GM19193 (cell line): Measurements from ENCODE around the gene PARD3B.

ENCODE experiments used
- POLR2A ChIP-seq: IDR thresholded peaks from 4 replicates; pipeline ENCODE4 v1.6.1; 2011; ENCODE audit not compliant: insufficient read depth, insufficient read length; ENCODE audit errors: extremely low read depth

Gene PARD3B

DNA sequence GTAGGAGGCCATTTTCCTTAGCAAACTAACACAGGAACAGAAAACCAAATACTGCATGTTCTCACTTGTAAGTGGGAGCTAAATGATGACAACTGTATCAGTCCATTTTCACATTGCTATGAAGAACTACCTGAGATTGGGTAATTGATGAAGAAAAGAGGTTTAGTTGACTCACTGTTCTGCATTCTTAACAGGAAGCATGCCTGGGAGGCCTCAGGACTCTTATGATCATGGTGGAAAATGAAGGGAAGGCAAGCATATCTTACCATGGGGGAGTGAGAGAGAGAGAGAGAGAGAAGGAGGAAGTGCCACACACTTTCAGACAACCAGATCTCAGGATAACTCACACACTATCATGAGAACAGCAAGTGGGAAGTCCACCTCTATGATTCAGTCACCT is 105.3 kb downstream of the PARD3B start:
- TF ChIP-seq POLR2A, result no peak

DNA sequence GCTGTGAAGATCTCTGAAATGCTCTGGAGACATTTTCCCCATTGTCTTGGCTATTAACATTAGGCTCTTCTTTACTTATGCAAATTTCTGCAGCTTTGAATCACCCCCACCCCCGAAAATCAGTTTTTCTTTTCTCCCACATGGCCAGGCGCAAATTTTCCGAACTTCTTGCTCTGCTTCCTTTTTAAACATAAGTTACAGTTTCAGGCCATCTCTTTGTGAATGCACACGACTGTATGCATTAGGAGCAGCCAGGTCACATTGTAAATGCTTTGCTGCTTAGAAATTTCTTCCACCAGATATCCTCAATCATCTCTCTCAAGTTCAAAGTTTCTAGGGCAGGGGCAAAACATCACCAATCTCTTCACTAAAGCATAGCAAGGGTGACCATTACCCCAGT is 106.8 kb downstream of the PARD3B start:
- no peak for TF ChIP-seq POLR2A

DNA sequence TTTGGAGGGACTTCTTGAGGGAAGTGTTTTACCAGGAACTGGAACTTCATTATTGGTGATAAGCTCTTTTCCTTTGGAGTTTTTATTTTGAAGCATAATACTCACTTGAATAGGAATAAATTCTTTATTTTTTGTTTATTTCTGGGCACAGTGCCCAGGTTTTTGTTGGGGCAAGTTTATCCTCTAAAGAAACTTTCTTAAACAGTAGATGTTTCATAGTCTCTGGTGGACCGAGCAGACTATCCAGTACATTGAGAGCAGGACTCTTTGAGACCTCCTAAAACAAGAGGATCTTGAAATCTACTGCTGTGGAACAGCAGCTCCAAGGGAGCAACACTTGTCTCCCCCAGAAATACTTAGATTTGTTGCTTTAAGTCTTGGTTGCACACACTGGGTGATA is 109.4 kb downstream of the PARD3B start:
- TF ChIP-seq POLR2A, result no peak

DNA sequence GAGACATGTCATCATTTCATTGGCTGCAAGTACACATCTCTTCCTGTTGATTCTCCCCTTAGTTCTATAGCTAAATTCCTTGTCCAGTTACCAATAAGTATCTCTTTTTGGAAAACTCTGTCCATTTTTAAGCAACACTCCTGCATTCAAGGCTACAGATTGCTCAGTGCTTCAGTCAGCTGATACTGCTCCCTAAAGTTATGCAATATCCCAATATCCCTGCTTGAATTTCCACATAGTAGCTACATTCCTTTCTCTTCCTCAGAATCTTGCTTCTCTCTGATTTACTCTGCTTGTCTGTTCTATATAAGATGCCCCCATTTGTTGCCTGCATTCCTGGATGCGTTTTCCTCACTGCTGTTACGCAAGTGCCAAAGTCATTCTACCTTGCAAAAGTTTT is 109.8 kb downstream of the PARD3B start:
- no peak for TF ChIP-seq POLR2A

DNA sequence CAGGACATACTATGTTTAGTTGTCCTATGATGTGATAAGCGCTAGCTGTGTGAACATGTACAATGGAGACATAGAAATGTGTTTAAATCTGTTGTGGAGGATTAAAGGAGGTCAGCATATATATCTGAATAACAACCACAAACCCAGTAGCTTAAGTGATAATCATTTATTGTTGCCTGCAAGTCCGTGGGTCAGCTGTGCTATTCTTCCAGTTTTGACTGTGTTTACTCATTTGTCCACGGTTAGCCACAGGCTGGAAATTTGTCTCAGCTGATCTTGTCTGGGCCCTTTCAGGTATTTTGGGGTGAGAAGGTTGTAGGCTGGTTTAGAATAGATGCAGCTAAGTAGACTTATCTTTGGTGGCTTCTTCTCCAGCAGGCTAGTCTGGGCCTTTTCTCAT is 110.4 kb downstream of the PARD3B start:
- TF ChIP-seq POLR2A, result no peak

DNA sequence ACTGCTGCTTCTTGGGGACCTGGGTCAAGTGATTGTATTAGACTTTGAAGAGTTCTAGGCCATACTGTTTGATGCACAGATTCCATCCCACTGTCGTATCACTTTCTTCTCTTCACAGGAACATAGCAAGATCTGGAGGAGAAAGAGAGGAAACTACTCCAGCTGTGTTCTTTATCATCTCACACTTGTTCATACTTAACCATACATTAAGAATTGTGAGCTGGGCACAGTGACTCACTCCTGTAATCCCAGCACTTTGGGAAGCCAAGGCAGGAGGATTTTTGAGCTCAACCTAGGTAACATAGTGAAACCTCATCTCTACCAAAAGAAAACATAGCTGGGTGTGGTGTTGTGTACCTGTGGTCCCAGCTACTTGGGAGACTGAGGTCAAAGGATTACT is 111.7 kb downstream of the PARD3B start:
- no peak for TF ChIP-seq POLR2A

DNA sequence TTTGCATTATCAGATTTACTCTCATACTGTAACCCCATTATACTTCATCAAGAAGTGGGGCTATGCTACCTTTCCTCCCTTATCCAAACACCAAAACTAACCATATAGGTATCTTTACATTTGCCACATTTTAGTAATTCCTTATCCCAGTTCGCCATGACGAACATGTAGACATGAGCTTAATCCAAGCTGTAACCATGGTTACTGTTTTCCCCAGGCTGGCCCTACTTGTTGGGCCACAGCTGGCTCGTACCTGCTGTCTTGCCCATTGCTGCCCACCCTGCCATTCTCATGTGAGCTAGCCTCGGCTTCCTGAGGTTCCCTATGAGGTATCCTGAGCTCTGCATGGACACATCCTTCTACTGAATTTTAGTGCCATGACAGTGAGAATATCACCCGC is 117.7 kb downstream of the PARD3B start:
- TF ChIP-seq POLR2A, result no peak

DNA sequence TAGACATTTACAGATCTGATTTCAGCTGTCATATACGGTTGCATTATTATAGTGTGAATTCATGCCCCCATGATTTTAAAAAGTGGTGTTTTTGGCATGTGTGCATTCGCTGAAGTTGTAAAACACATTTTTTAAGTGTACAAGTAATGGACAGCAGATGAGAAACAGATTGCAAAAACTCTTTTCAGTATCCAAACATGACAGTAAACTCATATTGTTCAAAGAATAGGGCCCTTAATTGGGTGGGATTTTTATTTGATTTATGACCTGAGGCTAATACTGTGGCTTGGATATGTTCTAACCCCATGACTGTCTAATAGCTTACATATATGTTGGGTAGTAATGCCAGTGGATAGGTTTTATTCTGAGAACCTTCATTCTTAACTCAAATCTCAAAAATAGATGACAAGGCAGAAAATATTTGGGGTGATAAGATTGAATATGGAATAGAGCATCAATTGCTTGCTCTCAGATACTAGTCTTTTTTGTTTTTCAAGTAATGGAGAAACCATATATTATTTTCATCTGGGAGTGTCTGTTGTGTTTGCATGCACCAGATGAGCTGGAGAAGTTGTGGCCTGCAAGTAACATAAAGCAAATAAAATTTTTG is 118.6 kb downstream of the PARD3B start:
- no peak for TF ChIP-seq POLR2A

DNA sequence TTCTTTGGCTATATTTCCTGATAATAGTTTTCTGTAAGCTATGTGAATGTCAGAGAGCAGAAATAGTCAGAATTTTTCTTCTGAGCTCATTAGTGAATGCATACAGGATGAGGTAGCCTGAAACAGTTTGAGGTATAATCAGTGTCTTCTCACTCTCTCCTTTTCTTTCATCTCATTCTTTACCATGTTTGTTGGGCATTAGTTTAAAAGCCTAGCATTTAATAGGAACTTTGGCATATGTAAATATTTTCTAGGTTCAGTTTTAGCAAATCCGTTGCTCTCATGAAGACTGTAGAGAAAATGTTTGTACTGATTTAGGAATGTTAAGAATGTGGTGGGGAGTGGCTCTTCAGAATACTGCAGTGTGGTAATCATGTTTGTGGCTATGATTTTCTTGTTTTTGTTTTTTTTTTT is 119.4 kb downstream of the PARD3B start:
- no peak for TF ChIP-seq POLR2A

DNA sequence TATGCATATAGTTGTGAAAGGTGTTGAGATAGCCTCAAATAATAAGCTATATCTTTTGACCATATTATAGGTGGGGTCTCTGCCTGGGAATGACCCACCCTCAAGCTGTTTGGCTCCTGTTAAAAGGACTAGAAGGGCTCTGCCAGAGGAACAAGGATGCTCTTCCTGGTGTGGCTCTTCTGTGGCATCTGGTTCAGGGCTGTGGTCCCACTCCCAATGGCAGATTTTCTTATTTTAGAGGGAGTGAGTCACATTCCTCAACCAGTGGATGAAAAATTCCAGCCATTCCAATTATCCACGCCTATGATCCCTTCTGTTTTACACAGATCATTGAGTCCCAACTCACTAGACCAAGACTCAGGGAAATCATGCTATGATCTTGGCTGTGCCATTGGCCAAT is 119.9 kb downstream of the PARD3B start:
- TF ChIP-seq POLR2A, result no peak

DNA sequence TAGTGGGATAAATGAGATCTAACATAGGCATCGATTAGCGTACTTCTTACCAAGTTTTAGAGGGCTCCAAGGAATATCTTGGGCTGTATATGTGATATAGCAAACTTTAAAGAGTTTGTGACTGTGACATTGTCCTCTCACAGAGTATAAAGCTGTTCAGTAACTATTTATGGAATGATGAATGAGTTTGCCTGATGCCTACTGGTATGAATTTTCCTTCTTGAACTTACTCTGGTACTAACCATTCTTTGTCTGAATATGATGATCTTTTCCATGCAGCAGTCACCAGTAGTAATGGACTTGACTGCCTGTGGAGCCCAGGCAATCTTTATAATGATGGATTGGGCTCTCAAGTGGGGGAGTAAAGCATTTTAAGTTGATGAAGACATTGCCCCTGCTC is 120.5 kb downstream of the PARD3B start:
- no peak for TF ChIP-seq POLR2A

DNA sequence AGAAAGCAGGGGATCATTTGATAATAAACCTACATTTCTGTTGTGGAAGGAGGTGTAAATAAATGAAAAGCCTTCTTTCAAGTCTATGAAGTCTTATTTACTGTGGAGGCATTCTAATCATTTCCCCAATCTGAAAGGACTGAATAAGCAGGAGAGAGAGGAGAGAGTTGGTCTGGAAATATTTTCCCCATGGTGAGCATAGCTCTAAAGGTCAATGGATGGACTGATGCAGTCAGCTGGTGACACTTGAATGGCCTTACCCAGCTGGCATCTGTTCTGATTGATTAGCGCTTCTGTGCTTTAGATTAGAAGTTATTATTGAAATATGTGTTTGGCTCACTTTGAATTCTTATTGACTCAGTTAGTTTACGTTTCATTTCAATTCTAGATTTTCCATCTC is 122.7 kb downstream of the PARD3B start:
- TF ChIP-seq POLR2A, result no peak

DNA sequence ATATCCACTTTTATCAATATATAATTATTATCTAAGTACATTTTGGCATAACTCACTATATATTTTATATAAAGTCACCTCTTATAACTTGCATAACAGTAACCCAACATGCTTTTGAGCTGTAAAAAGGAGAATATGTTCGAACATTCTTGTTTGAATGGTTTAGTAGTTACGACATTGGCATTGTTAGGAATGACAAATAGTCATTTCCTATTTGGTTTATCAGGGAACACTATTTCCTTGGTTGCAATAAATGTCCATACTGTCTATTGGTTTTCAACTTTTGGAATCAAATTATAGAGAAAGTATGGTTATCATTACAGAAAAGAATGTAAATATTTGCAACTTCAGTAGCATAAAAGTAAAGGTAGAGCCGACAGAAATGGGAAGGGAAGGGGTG is 124.1 kb downstream of the PARD3B start:
- TF ChIP-seq POLR2A, result no peak

DNA sequence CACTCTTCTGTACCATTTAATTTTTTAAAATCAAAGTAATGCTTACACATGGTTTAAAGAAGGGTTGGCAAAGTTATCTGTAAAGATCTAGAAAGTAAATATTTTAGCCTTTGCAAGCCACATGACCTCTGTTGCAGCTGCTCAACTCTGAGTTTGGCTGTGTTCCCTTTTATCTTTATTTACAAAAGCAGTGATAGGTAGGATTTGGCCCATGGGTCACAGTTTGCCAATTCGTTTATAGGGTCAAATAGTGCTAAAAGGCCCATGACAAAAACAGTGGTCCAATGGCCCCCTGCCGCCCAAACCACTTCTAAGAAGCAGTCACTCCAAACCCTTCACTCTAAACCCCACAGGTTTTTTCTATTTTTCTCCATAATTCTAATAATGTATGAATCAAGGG is 124.8 kb downstream of the PARD3B start:
- no peak for TF ChIP-seq POLR2A

DNA sequence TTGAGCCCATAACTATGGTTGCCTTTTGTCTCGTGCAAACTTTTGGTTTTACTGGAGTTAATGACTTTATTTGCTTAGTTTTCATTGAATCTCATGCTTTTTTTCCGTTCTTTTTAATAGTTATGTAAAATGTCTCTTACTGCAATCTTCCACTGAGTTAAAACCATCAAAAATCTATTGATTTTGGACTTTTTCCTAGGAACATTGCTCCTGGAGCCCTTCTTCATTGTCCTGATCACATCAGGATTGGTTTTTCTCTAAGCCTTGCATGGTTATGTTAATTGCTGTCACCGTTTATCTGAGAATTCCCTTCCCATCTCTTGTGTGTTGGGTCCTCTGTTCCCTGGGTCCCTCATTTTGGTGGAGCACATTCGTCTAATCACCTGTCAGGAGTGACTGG is 125.5 kb downstream of the PARD3B start:
- no peak for TF ChIP-seq POLR2A

DNA sequence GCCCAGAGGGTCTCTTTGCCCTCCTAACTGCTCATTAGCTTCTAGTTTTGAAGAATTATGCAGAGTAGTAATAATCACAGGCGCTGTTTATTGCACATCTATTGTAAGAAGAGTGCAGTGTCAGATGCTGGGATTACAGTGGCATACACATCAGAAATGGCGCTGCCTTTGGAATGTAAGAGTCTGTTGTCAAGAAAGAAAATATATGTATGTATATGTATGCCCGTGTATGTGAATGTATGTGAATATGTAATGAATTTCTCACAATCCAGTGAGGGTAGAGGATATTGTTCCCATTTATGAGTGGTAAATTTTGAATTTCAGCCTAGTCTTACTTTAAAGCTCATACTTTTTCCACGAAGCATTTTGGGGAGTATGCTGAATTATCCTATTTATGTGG is 127.5 kb downstream of the PARD3B start:
- no peak for TF ChIP-seq POLR2A

DNA sequence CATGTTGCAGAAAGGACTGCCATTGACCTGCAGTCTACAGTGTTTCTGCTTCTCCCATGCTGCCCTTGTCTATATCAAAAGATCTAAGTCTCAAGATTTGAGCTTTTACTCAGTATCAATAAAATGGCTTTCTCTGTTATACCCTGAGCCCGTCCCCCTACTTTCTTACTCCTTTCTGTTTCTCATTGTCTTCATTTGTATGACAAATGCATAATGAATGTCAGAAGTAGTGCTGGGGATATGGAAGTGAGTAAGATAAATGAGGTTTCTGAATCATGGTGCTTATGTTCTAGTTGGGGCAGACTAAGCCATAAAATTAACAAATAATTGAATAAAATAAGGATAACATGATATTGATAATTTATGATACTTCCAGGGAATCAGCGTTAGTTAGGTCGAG is 128.6 kb downstream of the PARD3B start:
- no peak for TF ChIP-seq POLR2A

DNA sequence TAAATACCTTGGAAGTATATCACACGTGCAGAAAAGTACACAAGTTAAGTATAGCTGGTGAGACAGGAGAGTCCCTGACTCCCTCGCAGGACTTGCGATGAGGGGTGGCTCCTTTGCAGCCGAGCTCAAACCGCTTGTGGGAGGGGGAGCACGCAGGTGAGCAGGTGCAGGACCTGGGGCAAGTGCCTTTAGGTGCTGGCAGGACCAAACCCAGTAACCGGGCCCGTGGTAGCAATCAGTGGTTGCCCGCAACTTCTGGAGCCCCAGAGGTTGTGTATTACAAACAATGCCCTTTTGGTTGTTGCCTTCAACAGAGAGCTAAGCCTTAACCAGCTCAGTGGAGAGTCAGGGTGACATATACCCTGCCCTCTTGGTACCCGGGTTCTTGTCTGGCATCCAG is 132.8 kb downstream of the PARD3B start:
- no peak for TF ChIP-seq POLR2A

DNA sequence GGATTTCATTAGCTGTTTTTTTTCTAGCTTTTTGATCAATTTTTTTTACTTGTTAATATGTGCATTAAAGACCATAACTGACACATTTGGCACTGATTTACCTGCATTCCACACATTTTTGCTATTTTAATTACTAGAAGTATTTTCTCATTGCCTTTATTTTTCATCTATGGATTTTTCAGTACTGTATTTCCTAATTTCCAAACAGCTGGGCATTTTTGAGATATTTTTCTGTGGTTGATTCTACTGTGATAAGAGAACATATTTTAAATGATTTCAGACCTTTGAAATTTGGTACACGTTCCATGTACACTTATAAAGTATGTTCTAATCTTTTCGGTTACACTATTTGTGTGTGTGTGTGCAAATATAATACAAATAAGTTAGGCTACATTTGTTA is 135.3 kb downstream of the PARD3B start:
- no peak for TF ChIP-seq POLR2A

DNA sequence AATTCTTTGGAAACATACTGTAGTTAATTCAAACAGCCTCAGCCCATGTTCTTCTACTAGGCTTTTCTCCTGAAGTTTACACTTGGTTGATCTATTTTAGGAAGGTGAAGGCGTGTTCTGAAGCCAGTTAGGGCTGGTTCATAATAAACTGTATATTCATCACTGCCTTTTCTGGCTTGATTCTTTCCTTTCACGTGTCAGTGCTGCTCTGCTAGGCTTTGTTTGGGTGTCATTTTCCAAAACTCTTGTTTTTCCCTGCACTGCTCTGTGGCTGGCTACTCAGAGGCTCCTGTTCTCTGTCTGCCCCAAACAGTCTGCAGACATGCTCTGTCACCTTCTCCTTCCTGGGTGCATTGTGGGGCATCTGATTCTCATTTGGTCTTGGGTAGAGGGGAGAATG is 136.1 kb downstream of the PARD3B start:
- no peak for TF ChIP-seq POLR2A
